ENCODE measurements around the gene GSG1L.

Gene GSG1L

GRCh38 chr16:27839419-27839818 is 224.1 kb downstream of the GSG1L start:
- no peak for DNase-seq
- Mint-ChIP-seq H3K4me3 (no peak overlapping the region), H3K9me3 (no peaks in the 10 kb centered on the region), H3K27me3 (peaks cover 27% of the 10 kb centered on the region), H3K27ac (no peak overlapping the region), H3K36me3 (ENCODE audit: low read depth) (no peaks in the 10 kb centered on the region), H3K4me1 (ENCODE audit: low read depth) (no peaks in the 10 kb centered on the region)

- peaks cover 23% of the 10 kb centered on the region for H3K27me3 Mint-ChIP-seq
- H3K27ac Mint-ChIP-seq, result no peak overlapping the region
- H3K9me3 Mint-ChIP-seq, result no peaks in the 10 kb centered on the region
- H3K4me3 Mint-ChIP-seq, result no peak overlapping the region
- DNase-seq, result no peak
- H3K4me1 Mint-ChIP-seq (ENCODE audit: low read depth), result no peaks in the 10 kb centered on the region
- H3K36me3 Mint-ChIP-seq (ENCODE audit: low read depth), result no peaks in the 10 kb centered on the region
Measured at GRCh38 chr16:27838536-27839175, 224.9 kb downstream of the GSG1L start.

- H3K4me3 Mint-ChIP-seq, result no peak overlapping the region
- no peaks in the 10 kb centered on the region for H3K36me3 Mint-ChIP-seq (ENCODE audit: low read depth)
- H3K27ac Mint-ChIP-seq, result no peak overlapping the region
- peaks cover 13% of the 10 kb centered on the region for H3K9me3 Mint-ChIP-seq
- H3K27me3 Mint-ChIP-seq, result peaks cover 4% of the 10 kb centered on the region
- no peaks in the 10 kb centered on the region for H3K4me1 Mint-ChIP-seq (ENCODE audit: low read depth)
- DNase-seq, result no peak
Measured at GRCh38 chr16:27829975-27830374, 233.5 kb downstream of the GSG1L start.

GRCh38 chr16:27828671-27829070 is 234.8 kb downstream of the GSG1L start:
- H3K9me3 Mint-ChIP-seq, result peaks cover 13% of the 10 kb centered on the region
- DNase-seq, result no peak
- no peak overlapping the region for H3K4me3 Mint-ChIP-seq
- H3K27me3 Mint-ChIP-seq, result peaks cover 4% of the 10 kb centered on the region
- no peaks in the 10 kb centered on the region for H3K36me3 Mint-ChIP-seq (ENCODE audit: low read depth)
- H3K4me1 Mint-ChIP-seq (ENCODE audit: low read depth), result no peaks in the 10 kb centered on the region
- H3K27ac Mint-ChIP-seq, result no peak overlapping the region

- Mint-ChIP-seq H3K36me3 (ENCODE audit: low read depth) (no peaks in the 10 kb centered on the region), H3K27me3 (peaks cover 7% of the 10 kb centered on the region), H3K4me1 (ENCODE audit: low read depth) (no peaks in the 10 kb centered on the region), H3K9me3 (peaks cover 13% of the 10 kb centered on the region), H3K4me3 (no peak overlapping the region), H3K27ac (no peak overlapping the region)
- DNase-seq, result no peak
Measured at GRCh38 chr16:27827765-27828164, 235.7 kb downstream of the GSG1L start.

GRCh38 chr16:27826893-27827289 is 236.6 kb downstream of the GSG1L start:
- Mint-ChIP-seq H3K4me3 (no peak overlapping the region), H3K36me3 (ENCODE audit: low read depth) (no peaks in the 10 kb centered on the region), H3K9me3 (peaks cover 13% of the 10 kb centered on the region), H3K4me1 (ENCODE audit: low read depth) (no peaks in the 10 kb centered on the region), H3K27ac (no peak overlapping the region), H3K27me3 (peaks cover 7% of the 10 kb centered on the region)
- DNase-seq, result no peak

- Mint-ChIP-seq H3K9me3 (peaks cover 13% of the 10 kb centered on the region), H3K4me1 (ENCODE audit: low read depth) (no peaks in the 10 kb centered on the region), H3K4me3 (no peak overlapping the region), H3K36me3 (ENCODE audit: low read depth) (no peaks in the 10 kb centered on the region), H3K27ac (no peak overlapping the region), H3K27me3 (peaks cover 7% of the 10 kb centered on the region)
- no peak for DNase-seq
Measured at GRCh38 chr16:27826081-27826892, 237.2 kb downstream of the GSG1L start.

- no peaks in the 10 kb centered on the region for H3K36me3 Mint-ChIP-seq (ENCODE audit: low read depth)
- H3K4me3 Mint-ChIP-seq, result no peak overlapping the region
- no peak overlapping the region for H3K27ac Mint-ChIP-seq
- no peak for DNase-seq
- peaks cover 3% of the 10 kb centered on the region for H3K27me3 Mint-ChIP-seq
- H3K4me1 Mint-ChIP-seq (ENCODE audit: low read depth), result no peaks in the 10 kb centered on the region
- H3K9me3 Mint-ChIP-seq, result peaks cover 4% of the 10 kb centered on the region
Measured at GRCh38 chr16:27824786-27825185, 238.7 kb downstream of the GSG1L start.

- Mint-ChIP-seq H3K9me3 (peaks cover 2% of the 10 kb centered on the region), H3K36me3 (ENCODE audit: low read depth) (no peaks in the 10 kb centered on the region), H3K4me1 (ENCODE audit: low read depth) (no peaks in the 10 kb centered on the region), H3K27me3 (peaks cover 3% of the 10 kb centered on the region), H3K27ac (no peak overlapping the region), H3K4me3 (no peak overlapping the region)
- DNase-seq, result no peak
Measured at GRCh38 chr16:27824006-27824405, 239.5 kb downstream of the GSG1L start.

GRCh38 chr16:27823421-27823820 is 240.1 kb downstream of the GSG1L start:
- Mint-ChIP-seq H3K9me3 (no peaks in the 10 kb centered on the region), H3K36me3 (ENCODE audit: low read depth) (no peaks in the 10 kb centered on the region), H3K4me3 (no peak overlapping the region), H3K27me3 (peaks cover 3% of the 10 kb centered on the region), H3K27ac (no peak overlapping the region), H3K4me1 (ENCODE audit: low read depth) (no peaks in the 10 kb centered on the region)
- DNase-seq, result no peak

- H3K4me3 Mint-ChIP-seq, result no peak overlapping the region
Measured at GRCh38 chr16:27822996-27823395, 240.5 kb downstream of the GSG1L start.

GRCh38 chr16:27822529-27822928 is 241.0 kb downstream of the GSG1L start:
- Mint-ChIP-seq H3K27me3 (peaks cover 6% of the 10 kb centered on the region), H3K4me3 (no peak overlapping the region), H3K9me3 (no peaks in the 10 kb centered on the region), H3K4me1 (ENCODE audit: low read depth) (no peaks in the 10 kb centered on the region), H3K36me3 (ENCODE audit: low read depth) (no peaks in the 10 kb centered on the region), H3K27ac (no peak overlapping the region)
- no peak for DNase-seq

More at GRCh38 chr16:27822996-27823395, 240.5 kb downstream of the GSG1L start:
- no peaks in the 10 kb centered on the region for H3K36me3 Mint-ChIP-seq (ENCODE audit: low read depth)
- H3K27me3 Mint-ChIP-seq, result peaks cover 6% of the 10 kb centered on the region
- H3K4me1 Mint-ChIP-seq (ENCODE audit: low read depth), result no peaks in the 10 kb centered on the region
- no peak for DNase-seq
- no peak overlapping the region for H3K27ac Mint-ChIP-seq
- no peaks in the 10 kb centered on the region for H3K9me3 Mint-ChIP-seq

DNA sequence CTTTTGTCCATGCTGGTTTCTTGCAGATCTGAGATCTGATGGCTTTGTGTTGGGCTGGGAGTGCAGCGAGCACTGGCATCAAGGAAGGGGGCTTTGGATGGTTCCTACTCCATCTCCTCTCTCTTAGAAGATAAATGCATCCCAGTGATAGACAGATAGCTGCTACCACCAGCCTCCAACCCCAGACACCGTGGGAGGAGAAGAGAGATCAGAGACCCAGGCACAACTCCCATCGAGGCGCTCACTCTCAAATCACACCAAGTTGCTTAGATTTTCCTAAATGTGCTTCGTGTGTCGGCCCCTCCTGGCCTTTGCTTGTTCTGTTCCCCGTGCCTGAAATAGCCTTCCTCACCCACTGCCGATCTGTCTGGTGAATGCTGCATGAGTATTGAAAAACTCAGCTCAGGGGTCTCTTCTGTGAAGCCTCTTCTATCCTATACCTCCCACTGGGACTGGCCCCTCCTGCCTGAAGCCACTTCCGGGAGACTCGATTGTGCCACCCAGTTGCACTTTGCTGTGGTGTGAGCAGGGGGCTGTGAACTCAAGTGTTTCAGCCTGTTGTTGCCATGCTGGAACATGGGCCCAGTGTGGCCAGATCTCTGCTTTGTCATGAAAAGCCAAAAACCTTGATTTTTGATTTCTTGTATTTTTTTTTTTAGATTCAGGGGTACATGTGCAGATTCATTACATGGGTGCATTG is 242.7 kb downstream of the GSG1L start:
- no peak overlapping the region for H3K4me3 Mint-ChIP-seq
- H3K27me3 Mint-ChIP-seq, result peaks cover 11% of the 10 kb centered on the region
- no peak for DNase-seq
- no peak overlapping the region for H3K27ac Mint-ChIP-seq
- H3K36me3 Mint-ChIP-seq (ENCODE audit: low read depth), result no peaks in the 10 kb centered on the region
- no peaks in the 10 kb centered on the region for H3K9me3 Mint-ChIP-seq
- no peaks in the 10 kb centered on the region for H3K4me1 Mint-ChIP-seq (ENCODE audit: low read depth)

GRCh38 chr16:27819881-27820610 is 243.5 kb downstream of the GSG1L start:
- no peaks in the 10 kb centered on the region for H3K9me3 Mint-ChIP-seq
- no peak for DNase-seq
- H3K36me3 Mint-ChIP-seq (ENCODE audit: low read depth), result no peaks in the 10 kb centered on the region
- H3K4me1 Mint-ChIP-seq (ENCODE audit: low read depth), result no peaks in the 10 kb centered on the region
- H3K4me3 Mint-ChIP-seq, result no peak overlapping the region
- H3K27me3 Mint-ChIP-seq, result peaks cover 11% of the 10 kb centered on the region
- H3K27ac Mint-ChIP-seq, result no peak overlapping the region
